Peyer's patch (tissue), 4 donors: ENCODE data around the gene NGFR. TPM values are rescaled to one million over a fixed set of nuclear protein-coding genes. Genes with fewer than 3 reads are reported as not detected.

Experiments used
- DNase-seq, 3 donors: peaks; one replicate each; pipeline ENCODE4 v3.0.0-alpha.2; 2017 to 2019
- H3K27ac ChIP-seq, 4 donors: fragments of 200-600 bp; sonication (generic); one replicate each; pipeline ENCODE4 v1.5.1; 2016 to 2019
- H3K27me3 ChIP-seq, 2 donors: fragments of 200-600 bp; sonication (generic); one replicate each; pipeline ENCODE4 v1.5.1; 2019
- H3K36me3 ChIP-seq, 3 donors: fragments of 200-600 bp; sonication (generic); one replicate each; pipeline ENCODE4 v1.5.1; 2016 to 2019
- H3K4me1 ChIP-seq, 4 donors: fragments of 200-600 bp; sonication (generic); one replicate each; pipeline ENCODE4 v1.5.1; 2016 to 2019
- H3K4me3 ChIP-seq, 4 donors: fragments of 200-600 bp; sonication (generic); 1 replicate in 3 of 4; 2 replicates in 1 of 4; pipeline ENCODE4 v1.5.1; 2016 to 2019; ENCODE audit warnings: mild to moderate bottlenecking in 1 of 4
- H3K9me3 ChIP-seq, 4 donors: fragments of 200-600 bp; sonication (generic); one replicate each; pipeline ENCODE4 v1.5.1; 2016 to 2019; ENCODE audit warnings: mild to moderate bottlenecking in 1 of 4
- POLR2A ChIP-seq, 2 donors: fragments of 450-650 bp; IDR thresholded peaks; one replicate each; pipeline ENCODE4 v1.5.1; 2017; ENCODE audit warnings: antibody characterized with exemption in 2 of 2, mild to moderate bottlenecking in 2 of 2, moderate library complexity in 2 of 2
- total RNA-seq, 4 donors: library from RNA; depleted of rRNA; stranded (reverse); fragments of >200 nt; gene quantifications; one replicate each; pipeline ENCODE4 v1.1.0, GENCODE V29; 2016
- TF ChIP-seq, protein P1 (sequence below), 6 experiments: fragments of 450-650 bp in 4 of 6; fragments of 200-600 bp in 2 of 6; sonication (generic) in 1 of 6; IDR thresholded peaks; one replicate each; pipeline ENCODE4 v1.5.1; 2017 to 2019; ENCODE audit warnings: antibody characterized with exemption in 6 of 6, mild to moderate bottlenecking in 3 of 6, moderate library complexity in 1 of 6

The NGFR gene
- total RNA-seq, 4 donors from 2014 or later = 0.70 to 1.9 (median 1.5) TPM; not detected in 1

DNA sequence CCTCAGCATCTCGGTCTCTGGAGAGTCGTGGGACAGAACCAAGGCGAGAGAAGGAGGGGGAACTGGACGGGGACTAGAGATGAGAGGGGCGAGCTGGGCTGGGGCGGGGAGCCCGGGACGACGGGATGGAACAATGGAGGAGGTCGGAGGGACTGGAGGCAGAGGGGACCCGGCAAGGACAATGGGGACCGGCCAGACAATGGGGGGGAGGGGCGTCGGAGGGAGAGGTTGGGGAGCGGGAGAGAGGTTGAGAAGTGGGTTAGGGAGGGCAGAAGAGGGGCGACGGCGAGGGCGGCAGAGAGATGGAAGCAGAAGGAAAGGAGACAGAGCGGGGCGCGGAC is 719 bp downstream of the NGFR start:
- Histone ChIP-seq H3K9me3 (no peaks in the 10 kb centered on the region), H3K27ac (no peak overlapping the region), H3K36me3 (no peaks in the 10 kb centered on the region), H3K4me1 (peaks cover 0 to 26% (median 26%) of the 10 kb centered on the region in 4 donors), H3K27me3 (peaks cover 0 to 29% of the 10 kb centered on the region in 2 donors), H3K4me3 (peak overlapping the region; percentile 48 to 56 (median 54))
- no peak for DNase-seq
- TF ChIP-seq, protein P1, sequence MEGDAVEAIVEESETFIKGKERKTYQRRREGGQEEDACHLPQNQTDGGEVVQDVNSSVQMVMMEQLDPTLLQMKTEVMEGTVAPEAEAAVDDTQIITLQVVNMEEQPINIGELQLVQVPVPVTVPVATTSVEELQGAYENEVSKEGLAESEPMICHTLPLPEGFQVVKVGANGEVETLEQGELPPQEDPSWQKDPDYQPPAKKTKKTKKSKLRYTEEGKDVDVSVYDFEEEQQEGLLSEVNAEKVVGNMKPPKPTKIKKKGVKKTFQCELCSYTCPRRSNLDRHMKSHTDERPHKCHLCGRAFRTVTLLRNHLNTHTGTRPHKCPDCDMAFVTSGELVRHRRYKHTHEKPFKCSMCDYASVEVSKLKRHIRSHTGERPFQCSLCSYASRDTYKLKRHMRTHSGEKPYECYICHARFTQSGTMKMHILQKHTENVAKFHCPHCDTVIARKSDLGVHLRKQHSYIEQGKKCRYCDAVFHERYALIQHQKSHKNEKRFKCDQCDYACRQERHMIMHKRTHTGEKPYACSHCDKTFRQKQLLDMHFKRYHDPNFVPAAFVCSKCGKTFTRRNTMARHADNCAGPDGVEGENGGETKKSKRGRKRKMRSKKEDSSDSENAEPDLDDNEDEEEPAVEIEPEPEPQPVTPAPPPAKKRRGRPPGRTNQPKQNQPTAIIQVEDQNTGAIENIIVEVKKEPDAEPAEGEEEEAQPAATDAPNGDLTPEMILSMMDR (IDR thresholded peaks at IDR 0.05) = no peak
- no peak for TF ChIP-seq POLR2A (IDR thresholded peaks at IDR 0.05)

DNA sequence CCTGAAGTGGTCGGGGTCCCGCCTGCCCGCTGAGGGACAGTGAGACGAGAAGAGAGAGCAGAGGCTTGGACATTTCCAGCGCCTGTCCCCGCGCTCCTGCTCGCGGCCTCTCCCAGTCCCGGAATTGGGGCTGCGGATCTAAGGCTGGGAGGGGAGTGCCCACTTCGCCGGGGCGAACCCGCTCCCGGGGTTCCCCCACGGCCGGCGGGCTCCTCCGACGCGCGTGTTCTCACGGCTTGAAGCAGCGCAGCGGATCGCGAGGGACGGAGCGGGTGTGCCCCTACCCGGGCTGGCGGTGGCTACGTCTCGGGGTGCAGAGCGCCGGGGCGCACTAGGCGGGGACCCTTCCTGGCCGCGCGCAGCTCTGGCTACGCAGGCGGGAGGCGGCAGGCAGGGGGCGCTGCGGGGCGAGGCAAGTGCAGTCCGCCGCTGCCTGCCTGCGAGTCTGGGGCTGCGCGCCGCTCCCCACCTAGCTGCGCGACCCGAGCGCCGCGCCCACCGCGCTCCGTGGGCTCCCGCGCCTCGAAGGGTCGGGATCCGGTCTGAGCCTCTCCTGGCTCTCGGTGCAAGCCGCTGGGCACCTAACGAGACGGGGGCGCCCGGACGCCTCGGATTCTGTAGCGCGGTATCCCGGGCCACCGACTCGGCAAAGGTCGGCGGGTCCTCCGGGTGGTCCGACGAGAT is 1.2 kb downstream of the NGFR start:
- Histone ChIP-seq H3K27ac (no peak overlapping the region), H3K27me3 (peaks cover 0 to 29% of the 10 kb centered on the region in 2 donors), H3K4me1 (peaks cover 0 to 26% (median 26%) of the 10 kb centered on the region in 4 donors), H3K4me3 (peak overlapping the region; percentile 23 to 56 (median 54)), H3K9me3 (no peaks in the 10 kb centered on the region), H3K36me3 (no peaks in the 10 kb centered on the region)
- peak; percentile 81 to 92 (median 85) for DNase-seq
- TF ChIP-seq, protein P1 (IDR thresholded peaks at IDR 0.05) = peak; percentile 66 to 90 (median 77)
- no peak for TF ChIP-seq POLR2A (IDR thresholded peaks at IDR 0.05)

DNA sequence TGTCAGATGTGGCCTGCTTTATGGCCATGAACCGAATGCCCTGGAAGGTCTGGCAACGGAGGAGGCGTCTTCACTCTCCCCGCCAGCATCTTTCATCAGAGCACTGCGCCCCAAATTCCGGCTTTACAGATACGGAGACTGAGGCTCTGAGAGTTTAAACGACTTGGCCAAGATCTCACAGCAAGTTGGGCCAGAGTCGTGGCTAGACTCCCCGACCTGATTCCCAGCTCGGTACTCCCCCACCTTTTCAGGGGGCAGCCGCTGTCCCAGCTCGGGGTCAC is 1.7 kb downstream of the NGFR start:
- H3K4me3 ChIP-seq = peak overlapping the region; percentile 23 to 56 (median 54)

GRCh38 chr17:49497148-49498028 is 2.3 kb downstream of the NGFR start:
- TF ChIP-seq, protein P1 (IDR thresholded peaks at IDR 0.05) = no peak
- TF ChIP-seq POLR2A (IDR thresholded peaks at IDR 0.05) = no peak
- no peaks in the 10 kb centered on the region for H3K36me3 ChIP-seq
- peaks cover 0 to 29% of the 10 kb centered on the region in 2 donors for H3K27me3 ChIP-seq
- H3K9me3 ChIP-seq = no peaks in the 10 kb centered on the region
- peak overlapping the region; percentile 23 to 56 (median 54) for H3K4me3 ChIP-seq
- no peak overlapping the region for H3K27ac ChIP-seq
- DNase-seq = no peak
- H3K4me1 ChIP-seq = peaks cover 0 to 26% (median 26%) of the 10 kb centered on the region in 4 donors

More for the DNA sequence above, 1.7 kb downstream of the NGFR start:
- Histone ChIP-seq H3K4me1 (peaks cover 0 to 26% (median 26%) of the 10 kb centered on the region in 4 donors), H3K27ac (no peak overlapping the region), H3K27me3 (peaks cover 0 to 29% of the 10 kb centered on the region in 2 donors), H3K9me3 (no peaks in the 10 kb centered on the region), H3K36me3 (no peaks in the 10 kb centered on the region)
- DNase-seq = no peak
- no peak for TF ChIP-seq POLR2A (IDR thresholded peaks at IDR 0.05)
- TF ChIP-seq, protein P1 (IDR thresholded peaks at IDR 0.05) = no peak

DNA sequence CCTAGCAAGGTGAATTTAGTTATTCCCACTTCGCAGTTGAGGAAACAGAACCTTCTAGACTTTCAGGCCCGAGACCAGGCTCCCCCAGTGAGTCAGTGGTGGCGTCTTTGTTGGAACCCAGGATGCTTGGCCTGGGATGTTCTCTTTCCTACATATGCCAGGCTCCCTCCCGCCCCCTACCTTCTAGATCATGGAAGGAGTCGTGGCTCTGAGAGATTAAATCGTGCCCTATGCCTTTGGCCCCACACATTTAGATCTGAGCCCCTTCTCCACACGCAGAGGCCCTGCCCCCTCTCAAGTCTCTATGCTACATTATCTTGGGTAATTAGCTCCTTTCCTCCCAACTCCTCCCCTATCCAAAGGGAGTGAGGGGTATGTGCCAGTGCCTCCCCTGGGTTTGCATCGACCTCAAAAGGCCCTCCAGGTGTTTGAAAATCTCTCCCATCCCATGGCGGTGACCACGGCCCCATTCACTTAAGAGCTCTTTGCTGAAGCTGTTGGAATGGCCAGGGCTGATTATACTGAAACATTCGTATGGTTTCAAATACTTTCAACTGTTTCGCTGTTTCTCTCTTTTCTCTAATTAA is 3.0 kb downstream of the NGFR start:
- H3K4me1 ChIP-seq = peaks cover 0 to 26% (median 26%) of the 10 kb centered on the region in 4 donors
- no peak for TF ChIP-seq POLR2A (IDR thresholded peaks at IDR 0.05)
- TF ChIP-seq, protein P1 (IDR thresholded peaks at IDR 0.05) = no peak
- H3K27me3 ChIP-seq = peaks cover 0 to 29% of the 10 kb centered on the region in 2 donors
- H3K9me3 ChIP-seq = no peaks in the 10 kb centered on the region
- DNase-seq = no peak
- no peak overlapping the region for H3K27ac ChIP-seq
- H3K36me3 ChIP-seq = no peaks in the 10 kb centered on the region
- H3K4me3 ChIP-seq = no peak overlapping the region
